GM18499 (cell line): ENCODE data around the gene CSRP1.

Experiments
- ATAC-seq: cut with Tn5 transposase; IDR thresholded peaks from one replicate; pipeline ENCODE4 v1.9.1; 2021; ENCODE audit warnings: moderate number of reproducible peaks; ENCODE audit not compliant: insufficient read depth, unreplicated experiment

CSRP1 gene

DNA sequence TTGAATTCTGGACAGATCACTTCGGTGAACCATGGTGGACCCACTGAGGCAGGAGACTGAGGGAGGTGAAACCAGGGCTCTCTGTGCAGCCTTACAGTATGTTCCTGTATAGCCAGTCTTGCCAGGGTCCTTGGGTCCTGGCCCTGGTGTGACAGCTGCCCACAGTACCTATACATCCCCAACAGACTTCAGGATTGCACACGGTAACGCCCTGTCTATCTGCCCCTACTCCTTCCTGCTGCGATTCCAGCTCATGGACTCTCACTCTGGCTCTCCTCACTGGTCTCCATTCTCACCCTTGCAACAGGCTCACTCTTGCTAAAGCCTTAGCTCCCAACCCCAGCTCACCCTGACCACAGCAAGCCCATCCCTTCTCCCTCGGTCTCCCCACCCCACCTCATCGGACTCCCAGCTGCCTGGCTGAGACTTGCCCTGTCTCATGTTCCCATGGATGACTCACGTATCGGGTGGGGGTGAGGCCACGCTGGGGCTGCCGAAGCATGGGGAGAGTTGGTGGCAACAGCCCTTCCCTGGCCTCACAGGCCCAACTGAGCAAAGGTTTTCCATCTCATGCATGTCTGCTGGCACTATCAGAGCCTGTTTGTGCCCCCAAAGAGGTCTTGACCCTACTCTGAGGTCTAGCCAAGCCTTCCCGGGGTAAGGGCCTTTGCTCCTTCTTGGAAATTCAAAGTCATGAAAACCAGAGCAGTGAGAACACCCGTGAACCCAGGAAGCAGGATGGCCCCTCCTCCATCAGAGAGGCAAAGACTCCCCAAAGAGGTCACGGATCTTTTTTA lies 45.1 kb downstream of the CSRP1 start:
- no peak for ATAC-seq

DNA sequence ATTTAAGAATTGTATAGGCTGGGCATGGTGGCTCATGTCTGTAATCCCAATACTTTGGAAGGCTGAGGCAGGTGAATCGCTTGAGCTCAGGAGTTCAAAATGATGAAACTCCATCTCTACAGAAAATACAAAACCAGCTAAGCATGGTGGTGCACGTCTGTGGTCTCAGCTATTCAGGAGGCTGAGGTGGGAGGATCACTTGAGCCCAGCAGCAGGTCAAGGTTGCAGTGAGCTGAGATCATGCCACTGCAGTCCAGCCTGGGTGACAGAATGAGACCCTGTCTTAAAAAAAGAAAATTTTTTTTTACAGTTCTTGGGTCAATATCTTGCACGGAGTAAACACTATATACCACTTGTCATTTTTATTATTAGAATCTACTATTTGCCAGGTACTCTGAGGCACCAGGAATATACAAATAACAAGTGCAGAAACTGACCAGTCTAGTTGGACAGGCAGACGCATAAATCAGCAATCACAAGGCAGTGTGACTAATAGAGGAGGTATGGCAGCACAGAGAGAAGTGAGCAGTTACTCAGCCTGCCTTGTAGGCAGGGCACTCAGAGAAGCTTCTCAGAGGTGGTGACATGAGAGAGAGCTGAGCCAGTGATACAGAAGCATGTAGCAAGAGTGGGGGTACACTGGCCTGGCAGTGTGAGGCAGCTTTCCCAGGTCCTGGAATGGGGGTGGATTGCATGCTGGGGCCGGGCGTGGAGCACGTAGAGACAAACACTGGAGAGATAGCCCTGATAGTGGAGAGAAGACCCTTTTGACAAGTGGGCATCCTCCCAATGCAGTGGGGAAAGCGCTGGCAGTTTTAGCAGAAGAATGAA lies 45.9 kb downstream of the CSRP1 start:
- no peak for ATAC-seq

DNA sequence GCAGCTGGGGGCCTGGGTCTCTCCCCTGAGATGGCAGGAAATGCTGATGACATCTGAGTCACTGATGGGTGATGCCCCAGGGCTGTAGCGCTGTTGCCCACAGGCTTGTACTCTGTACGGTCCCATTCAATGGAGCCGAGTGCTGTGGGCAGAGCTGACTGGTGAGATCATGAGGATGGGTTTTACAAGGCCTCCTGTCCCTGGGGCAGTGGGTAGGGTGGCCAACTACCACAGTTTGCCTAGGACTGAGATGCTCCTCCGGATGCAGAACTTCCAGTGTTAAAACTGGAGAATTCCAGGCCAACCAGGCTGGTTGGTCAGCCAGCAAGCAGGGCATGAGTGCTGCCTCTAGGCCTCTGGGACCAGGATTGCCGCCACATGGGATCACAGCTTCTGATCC lies 47.1 kb downstream of the CSRP1 start:
- no peak for ATAC-seq

DNA sequence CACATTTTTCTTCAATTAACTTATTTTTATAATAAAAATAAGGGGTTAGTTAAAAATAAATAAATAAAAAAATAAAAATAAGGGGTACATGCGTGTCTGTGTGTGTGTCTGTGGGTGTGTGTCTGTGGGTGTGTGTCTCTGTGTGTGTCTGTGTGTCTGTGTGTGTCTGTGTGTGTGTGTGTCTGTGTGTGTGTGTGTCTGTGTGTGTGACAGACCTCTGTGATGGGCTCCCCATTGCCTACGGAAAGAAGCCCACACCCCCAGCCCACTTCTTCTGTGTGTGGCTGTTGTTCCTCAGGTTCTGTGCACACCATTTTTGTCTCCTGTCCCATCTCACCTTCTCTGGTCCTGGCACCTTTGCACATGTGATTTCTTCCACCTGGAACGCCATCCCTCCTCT lies 47.9 kb downstream of the CSRP1 start:
- ATAC-seq: no peak

DNA sequence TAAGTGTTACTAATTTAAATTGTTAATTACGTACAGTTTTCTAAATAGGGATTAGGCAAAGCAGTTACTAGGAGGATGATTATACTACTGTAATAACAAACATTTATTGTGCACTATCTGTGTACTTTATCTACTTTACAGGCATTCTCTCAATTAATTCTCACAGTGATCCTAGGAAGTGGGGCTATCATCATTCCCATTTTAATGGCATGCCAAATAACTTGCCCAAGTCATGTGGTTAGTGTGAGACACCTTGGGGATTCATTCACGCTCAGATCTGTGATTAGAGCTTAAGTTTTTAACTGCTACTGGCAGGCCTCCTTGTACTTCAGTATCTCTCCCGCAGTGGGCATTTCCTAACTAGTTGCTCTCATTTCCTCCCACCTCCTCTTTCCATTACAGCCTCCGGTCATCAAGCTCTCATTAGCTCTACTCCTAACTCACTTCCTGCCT lies 49.4 kb downstream of the CSRP1 start:
- ATAC-seq: no peak

DNA sequence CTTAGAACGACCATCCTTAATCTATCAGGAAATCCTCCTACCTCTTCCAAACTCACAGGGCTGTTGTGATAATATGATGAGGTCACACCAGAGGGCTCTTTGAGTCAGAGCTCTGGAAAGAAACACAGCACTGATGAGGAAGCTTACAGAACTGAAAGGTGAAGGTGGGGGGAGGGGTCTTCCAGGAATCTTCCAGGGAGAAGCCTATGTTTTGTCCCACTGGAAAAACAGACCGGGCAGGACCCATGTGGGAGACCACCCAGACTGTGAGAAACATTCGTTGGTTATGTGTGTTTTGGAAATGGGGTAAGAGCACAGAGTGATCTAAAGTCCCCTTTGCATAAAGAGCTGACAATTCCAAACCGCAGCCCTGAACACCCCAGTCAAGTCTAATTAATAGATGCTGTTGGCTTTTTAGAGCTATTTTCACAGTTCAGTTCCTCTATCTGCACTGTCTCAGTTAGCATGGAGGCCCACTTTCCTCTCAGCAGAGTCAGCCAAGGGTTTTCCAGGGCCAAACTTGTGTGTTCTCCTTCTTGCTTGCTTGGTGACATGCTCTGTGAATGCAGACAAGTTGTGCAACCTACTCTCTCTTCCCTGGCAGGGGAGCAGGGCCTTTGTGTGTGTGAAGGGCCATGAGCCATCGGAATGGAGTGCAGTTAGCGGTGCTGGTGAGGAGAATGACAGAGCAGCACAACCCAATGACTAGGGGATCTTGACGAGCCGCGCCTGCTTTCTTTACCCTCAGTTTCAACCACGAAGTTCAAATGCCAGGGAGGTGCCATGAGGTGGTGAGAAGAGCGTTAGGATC lies 50.2 kb downstream of the CSRP1 start:
- no peak for ATAC-seq

DNA sequence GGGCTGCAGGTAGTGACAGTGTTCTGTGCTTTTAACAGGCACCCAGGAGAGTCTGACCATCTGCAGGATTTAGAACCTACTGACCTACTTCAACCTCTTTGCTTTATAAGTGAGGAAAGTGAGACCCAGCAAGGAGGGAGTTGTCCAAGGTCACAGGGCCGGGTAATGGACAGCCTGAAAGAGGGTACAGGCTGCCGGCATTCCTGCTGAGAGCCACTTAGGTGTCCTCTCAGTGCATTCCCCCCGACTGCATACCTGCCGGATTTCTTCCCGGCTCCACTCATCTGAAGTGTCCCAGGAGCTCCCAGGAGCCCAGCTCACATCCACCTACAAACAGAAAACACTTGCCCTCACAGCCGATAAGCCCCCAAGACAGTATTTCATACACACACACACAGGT lies 51.8 kb downstream of the CSRP1 start:
- ATAC-seq: no peak

DNA sequence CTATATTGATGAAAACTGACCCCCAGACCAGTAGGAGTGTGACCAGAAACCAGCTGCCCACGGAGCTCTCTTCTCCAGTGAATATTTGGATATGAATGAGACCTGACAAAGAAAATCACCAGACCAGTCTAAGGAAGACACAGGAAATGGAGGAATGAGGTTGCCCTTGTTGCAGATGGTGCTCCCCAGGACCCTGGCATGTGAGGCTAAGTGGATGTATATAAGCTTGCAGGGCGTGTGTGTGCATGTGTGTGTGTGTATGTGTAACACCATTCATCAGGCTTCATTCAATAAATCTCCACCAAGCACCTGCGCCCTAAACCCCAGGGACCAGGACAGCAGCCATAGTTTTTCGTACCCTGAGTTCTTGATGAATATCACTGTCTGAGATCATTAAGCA lies 52.3 kb downstream of the CSRP1 start:
- ATAC-seq: no peak

DNA sequence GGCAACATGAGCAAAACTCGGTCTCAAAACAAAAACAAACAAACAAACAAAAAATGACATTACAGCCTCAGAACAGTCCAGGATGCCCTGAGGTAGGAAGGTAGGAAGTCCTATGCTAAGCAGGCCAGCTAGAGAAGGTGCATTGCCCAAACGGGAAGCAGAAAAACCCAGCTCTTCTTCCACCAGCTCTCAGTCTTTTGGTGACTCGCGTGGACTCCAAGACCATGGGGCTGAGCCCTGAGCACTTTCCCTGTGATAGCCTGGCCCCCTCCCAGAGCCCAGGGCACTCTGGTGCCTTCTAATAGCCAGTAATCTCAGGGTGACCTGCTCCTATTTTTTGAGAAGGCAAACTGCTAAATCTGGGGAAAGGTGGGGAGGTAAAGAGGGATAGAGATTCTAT lies 54.1 kb downstream of the CSRP1 start:
- no peak for ATAC-seq

DNA sequence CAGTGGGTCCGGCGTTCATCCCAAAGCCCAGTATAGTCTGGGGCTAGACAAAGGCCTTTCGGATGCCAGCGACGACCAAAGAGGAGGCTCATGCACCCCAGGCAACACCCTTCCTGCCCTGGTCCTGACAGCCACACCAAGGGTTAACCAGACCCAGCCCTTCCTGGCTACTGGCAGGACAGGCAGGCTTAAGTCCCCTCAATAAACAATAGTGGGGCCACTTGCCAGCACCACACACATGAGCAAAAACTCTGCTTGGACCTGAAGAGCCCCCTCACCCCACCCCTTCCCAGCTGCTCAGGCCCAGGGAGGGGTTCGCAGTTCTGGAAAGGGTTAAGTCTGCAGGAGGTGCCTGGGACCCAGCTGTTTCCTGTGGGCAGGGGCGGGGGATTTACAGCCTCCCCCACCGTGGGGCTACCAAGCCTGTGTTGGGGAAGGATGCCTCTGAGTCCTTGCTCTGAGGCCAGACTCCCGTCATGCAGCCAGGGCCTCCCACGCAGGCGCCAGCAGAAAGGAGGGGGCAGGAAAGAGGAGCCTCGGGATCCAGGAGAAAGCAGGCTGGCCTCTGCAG lies 56.1 kb downstream of the CSRP1 start:
- no peak for ATAC-seq

DNA sequence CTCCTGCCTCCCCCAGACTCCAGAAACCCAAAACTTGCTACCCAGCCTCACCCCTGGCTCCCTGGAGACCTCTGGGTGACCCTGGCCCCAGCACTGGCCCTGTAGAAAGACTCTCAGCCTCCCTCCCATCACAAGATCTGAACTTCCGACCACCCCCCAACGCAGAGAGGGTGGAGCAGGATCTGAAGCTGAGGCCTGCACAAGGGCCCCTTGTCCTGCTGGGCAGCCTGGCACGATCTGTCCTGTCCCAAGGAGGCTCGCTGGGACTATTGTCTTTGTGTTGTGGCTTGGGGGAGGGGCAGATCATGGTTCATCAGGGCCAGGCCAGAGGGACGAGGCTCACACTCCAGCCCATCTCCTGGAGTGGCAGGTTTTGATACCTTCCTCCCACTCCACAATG lies 57.9 kb downstream of the CSRP1 start:
- ATAC-seq: no peak

DNA sequence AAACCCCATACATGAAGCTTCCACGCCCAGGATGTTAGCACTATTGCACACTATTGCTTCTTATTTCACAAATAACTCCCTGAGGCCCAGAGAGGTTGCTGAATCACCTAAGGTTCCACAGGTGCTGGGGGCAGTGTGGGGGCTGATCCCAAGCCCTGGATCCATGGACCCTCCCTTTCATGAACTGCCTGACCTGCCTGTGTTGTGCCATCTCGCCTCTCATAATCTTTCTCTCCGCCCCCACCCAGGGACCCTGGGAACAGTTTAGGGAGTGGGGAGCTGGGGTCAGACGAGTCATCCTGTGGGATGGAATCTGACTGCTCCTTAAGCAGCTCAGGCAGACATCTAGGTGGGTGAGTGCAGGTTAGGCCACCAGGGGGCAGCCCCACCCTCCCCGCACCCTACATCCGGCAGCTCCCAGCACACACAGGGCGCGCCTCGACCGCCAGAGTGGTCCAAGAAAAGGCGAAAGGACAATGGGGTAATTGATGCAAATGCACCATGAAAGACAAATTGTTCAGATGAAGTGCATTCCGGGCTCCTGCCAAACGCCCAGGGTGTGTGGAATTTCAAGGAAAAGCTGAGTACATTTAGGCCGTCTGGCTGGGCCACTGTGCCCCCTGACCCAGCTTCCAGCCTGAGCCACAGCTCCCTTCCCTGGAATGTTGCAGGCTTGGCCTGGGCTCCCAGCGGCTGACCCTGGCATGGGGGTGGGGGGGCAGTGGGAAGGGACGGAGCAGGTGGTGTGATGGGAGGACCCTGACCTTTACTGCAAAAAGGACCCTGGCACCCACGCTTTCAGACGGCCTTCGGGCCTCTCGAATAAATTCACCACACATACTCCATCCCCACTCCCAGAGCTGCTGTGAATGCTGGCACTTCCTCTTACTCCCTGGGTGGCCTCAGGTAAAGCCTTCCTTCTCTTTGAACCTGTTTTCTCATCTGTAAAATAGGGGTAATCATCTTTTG lies 58.7 kb downstream of the CSRP1 start:
- no peak for ATAC-seq

DNA sequence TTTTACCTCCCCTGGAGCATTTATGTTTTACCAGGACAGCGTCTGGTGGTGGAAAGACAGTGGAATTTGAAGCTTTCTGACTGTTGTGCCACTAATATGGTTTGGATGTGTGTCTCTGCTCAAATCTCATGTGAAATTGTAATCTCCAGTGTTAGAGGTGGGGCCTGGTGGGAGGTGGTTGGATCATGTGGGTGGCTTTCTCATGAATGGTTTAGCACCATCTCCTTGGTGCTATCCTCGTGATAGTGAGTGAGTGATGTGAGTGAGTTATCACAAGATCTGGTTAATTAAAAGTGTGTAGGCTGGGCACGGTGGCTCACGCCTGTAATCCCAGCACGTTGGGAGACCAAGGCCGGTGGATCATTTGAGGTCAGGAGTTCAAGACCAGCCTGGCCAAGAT lies 61.6 kb downstream of the CSRP1 start:
- ATAC-seq: no peak

DNA sequence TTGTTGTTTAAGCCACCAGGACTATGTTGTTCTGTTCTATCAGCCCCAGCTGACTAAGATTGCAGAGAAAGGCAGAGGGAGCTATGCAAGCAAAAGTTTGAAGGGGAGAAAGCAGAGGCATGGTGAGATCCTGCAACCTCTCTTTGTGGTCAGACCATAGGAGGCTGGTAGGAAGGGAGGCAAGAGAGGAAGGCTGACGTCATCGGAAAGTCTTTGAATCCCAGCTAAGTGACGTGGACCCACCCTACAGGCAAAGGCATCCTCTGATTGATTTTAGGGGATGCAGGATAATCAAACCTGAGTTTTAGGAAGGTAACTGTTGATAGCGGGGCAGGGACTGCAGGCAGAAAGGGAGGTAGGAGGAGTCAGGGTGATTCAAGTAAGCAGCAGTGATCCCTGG lies 62.1 kb downstream of the CSRP1 start:
- ATAC-seq: no peak

DNA sequence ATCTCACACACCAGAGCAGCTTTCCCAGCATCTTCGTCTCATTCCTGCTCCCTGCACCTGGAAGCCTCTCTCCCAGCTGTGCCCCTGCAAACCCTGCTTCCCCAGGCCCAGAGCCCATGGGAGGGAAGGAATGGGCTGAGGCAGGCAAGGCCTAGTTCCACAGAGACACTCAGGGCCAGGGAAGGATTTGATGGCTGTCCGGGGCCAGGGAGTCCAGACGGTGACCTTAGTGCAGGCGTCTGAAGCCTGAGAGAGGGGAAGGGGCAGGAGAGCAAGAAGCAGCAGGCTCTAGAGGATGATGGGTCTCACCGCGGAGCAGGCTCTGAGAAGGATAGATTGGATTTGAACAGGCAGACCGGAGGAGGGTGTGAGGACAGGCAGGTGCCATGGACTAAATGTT lies 63.2 kb downstream of the CSRP1 start:
- ATAC-seq: no peak

DNA sequence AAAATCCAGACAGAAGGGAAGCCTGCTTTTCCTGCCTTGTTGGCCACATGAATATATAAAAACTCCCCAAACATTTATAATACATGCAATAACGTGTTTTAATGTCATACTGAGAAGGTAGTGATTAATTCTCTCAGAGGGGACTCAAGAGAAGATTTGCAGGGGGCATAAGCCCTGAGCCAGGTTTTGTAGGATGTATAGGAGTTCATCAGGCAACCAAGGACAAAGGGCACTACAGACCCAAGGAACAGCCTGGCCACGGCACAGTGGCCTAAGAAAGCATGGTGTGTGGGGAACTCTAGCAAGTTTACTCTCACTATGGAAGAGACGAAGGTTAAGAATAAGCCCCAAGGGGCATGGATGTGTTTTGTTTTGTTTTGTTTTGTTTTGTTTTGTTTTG lies 70.0 kb downstream of the CSRP1 start:
- ATAC-seq: no peak

DNA sequence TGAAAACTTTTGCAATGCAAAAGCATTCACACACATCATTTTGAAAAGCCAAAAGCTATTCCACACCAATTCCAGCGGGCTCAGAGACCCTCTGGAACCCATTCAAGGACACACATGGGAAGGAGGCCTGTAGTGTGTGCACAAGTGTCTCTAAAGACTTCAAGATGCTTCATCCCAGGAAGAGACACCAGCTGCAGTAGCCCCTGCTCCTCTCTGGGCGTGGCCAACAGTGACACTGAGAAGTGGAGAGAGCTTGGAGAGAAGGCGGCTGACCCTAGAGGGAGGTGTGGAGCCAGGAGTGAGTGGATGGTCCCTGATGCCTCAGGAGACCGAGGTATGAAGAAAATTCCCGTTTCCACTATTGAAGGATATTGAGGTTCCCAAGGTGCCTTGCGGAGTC lies 70.5 kb downstream of the CSRP1 start:
- ATAC-seq: no peak

DNA sequence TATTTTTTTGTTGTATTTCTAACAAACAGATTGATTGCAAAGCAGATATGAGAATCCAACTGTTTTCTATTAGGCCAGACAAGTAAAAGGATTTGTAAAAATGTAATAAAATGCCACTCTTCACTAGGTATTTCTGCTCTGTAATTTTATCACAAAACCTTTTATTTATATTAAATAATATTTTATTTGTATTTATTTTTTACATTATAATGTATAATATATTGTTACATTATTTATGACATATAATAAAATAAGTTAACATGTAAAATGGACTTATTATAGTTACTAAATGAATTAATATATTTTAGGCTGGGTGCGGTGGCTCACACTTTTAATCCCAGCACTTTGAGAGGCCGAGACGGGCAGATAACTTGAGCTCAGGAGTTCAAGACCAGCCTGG lies 72.7 kb downstream of the CSRP1 start:
- no peak for ATAC-seq

DNA sequence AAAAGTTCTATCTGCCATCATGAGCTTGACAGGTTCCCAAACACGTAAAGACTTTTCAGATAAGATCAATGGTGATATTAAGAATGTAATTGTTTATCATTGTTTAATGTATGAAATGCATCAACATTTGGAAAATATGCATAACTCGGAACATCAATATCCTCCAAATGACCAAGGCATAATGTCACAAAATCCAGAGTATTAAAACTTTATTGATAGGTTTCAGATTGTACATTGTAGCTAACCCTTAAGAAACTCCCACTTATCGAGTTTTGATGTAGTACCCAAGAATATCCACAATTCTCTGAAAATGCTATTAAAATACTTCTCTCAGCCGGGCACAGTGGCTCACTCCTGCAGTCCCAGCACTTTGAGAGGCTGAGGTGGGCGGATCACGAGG lies 73.3 kb downstream of the CSRP1 start:
- no peak for ATAC-seq
